Measurements from ENCODE around the gene ZNF471.

DNA sequence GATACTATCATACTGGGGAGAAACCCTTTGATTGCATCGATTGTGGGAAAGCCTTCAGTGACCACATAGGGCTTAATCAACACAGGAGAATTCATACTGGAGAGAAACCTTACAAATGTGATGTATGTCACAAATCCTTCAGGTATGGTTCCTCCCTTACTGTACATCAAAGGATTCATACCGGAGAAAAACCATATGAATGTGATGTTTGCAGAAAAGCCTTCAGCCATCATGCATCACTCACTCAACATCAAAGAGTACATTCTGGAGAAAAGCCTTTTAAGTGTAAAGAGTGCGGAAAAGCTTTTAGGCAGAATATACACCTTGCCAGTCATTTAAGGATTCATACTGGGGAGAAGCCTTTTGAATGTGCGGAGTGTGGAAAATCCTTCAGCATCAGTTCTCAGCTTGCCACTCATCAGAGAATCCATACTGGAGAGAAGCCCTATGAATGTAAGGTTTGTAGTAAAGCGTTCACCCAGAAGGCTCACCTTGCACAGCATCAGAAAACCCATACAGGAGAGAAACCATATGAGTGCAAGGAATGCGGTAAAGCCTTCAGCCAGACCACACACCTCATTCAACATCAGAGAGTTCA, 46.7 kb downstream of the ZNF471 start:
- TF ChIP-seq, protein P1, sequence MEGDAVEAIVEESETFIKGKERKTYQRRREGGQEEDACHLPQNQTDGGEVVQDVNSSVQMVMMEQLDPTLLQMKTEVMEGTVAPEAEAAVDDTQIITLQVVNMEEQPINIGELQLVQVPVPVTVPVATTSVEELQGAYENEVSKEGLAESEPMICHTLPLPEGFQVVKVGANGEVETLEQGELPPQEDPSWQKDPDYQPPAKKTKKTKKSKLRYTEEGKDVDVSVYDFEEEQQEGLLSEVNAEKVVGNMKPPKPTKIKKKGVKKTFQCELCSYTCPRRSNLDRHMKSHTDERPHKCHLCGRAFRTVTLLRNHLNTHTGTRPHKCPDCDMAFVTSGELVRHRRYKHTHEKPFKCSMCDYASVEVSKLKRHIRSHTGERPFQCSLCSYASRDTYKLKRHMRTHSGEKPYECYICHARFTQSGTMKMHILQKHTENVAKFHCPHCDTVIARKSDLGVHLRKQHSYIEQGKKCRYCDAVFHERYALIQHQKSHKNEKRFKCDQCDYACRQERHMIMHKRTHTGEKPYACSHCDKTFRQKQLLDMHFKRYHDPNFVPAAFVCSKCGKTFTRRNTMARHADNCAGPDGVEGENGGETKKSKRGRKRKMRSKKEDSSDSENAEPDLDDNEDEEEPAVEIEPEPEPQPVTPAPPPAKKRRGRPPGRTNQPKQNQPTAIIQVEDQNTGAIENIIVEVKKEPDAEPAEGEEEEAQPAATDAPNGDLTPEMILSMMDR (conservative IDR thresholded peaks at IDR 0.05 in 1 of 2, IDR thresholded peaks at IDR 0.05 in 1 of 2; ENCODE audit: low read depth in 1 of 2, low read length in 2 of 2): no peak
- TF ChIP-seq EZH2 (IDR thresholded peaks at IDR 0.05; ENCODE audit: low read length, missing control alignments): no peak
